NCI-H2107 treated with DMSO at 0.1 percent for 48 hours (cell line): Measurements from ENCODE around the gene IGFBPL1.
"Not testable (repeated sequence)": the region's sequence is repeated elsewhere in the genome, so short reads cannot be mapped to it uniquely, and the experiment has no call there.

Experiments used
- DNase-seq: peaks from one replicate; lab custom pipeline; 2025; ENCODE audit not compliant: unreplicated experiment; lab: John Stamatoyannopoulos, UW

Gene IGFBPL1

GRCh38 chr9:38423973-38424843 is at the start of gene IGFBPL1:
Gene IGFBPL1 (minus strand): TSS chr9:38424454. CDS start chr9:38424424, 30 bp downstream.
- no peak for DNase-seq

- DNase-seq, result not testable (repeated sequence)
These were observed 48.5 kb upstream of the IGFBPL1 start for GRCh38 chr9:38472583-38473249.

GRCh38 chr9:38467404-38467803 is 43.1 kb upstream of the IGFBPL1 start:
- peak; percentile 9 for DNase-seq

- no peak for DNase-seq
These were observed 29.6 kb upstream of the IGFBPL1 start for GRCh38 chr9:38453835-38454234.

GRCh38 chr9:38451162-38451561 is 26.9 kb upstream of the IGFBPL1 start:
- no peak for DNase-seq

GRCh38 chr9:38447703-38448102 is 23.4 kb upstream of the IGFBPL1 start:
- DNase-seq, result no peak

GRCh38 chr9:38445154-38446043 is 21.1 kb upstream of the IGFBPL1 start:
- DNase-seq, result no peak

GRCh38 chr9:38443597-38443996 is 19.3 kb upstream of the IGFBPL1 start:
- DNase-seq, result no peak

- DNase-seq, result no peak
These were observed 18.9 kb upstream of the IGFBPL1 start for GRCh38 chr9:38443181-38443580.

GRCh38 chr9:38442473-38443096 is 18.3 kb upstream of the IGFBPL1 start:
- no peak for DNase-seq

- DNase-seq, result no peak
These were observed 17.3 kb upstream of the IGFBPL1 start for GRCh38 chr9:38441347-38442085.

GRCh38 chr9:38440516-38440915 is 16.3 kb upstream of the IGFBPL1 start:
- DNase-seq, result no peak

- DNase-seq, result no peak
These were observed 15.7 kb upstream of the IGFBPL1 start for GRCh38 chr9:38439916-38440301.

- no peak for DNase-seq
These were observed 15.1 kb upstream of the IGFBPL1 start for GRCh38 chr9:38439291-38439915.

GRCh38 chr9:38437193-38437823 is 13.1 kb upstream of the IGFBPL1 start:
- DNase-seq, result no peak

- no peak for DNase-seq
These were observed 12.5 kb upstream of the IGFBPL1 start for GRCh38 chr9:38436708-38437107.

- DNase-seq, result no peak
These were observed 11.3 kb upstream of the IGFBPL1 start for GRCh38 chr9:38435521-38435920.

GRCh38 chr9:38434853-38435252 is 10.6 kb upstream of the IGFBPL1 start:
- no peak for DNase-seq

- DNase-seq, result no peak
These were observed 10.1 kb upstream of the IGFBPL1 start for GRCh38 chr9:38434365-38434764.
